ENCODE data around the gene NT5DC1.

NT5DC1 gene

GRCh38 chr6:116205281-116205680 lies 104.6 kb downstream of the NT5DC1 start (continued):
- TF ChIP-seq, protein P1, sequence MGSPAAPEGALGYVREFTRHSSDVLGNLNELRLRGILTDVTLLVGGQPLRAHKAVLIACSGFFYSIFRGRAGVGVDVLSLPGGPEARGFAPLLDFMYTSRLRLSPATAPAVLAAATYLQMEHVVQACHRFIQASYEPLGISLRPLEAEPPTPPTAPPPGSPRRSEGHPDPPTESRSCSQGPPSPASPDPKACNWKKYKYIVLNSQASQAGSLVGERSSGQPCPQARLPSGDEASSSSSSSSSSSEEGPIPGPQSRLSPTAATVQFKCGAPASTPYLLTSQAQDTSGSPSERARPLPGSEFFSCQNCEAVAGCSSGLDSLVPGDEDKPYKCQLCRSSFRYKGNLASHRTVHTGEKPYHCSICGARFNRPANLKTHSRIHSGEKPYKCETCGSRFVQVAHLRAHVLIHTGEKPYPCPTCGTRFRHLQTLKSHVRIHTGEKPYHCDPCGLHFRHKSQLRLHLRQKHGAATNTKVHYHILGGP (tag by site-specific recombination; IDR thresholded peaks at IDR 0.05), result no peak
- TF ChIP-seq ZFP37 (tag by site-specific recombination; IDR thresholded peaks at IDR 0.05) (no peak), RBAK (tag by site-specific recombination; IDR thresholded peaks at IDR 0.05) (no peak), ZNF423 (tag by site-specific recombination; IDR thresholded peaks at IDR 0.05) (no peak), ZSCAN4 (tag by site-specific recombination; IDR thresholded peaks at IDR 0.05) (no peak), ZBTB20 (tag by site-specific recombination; IDR thresholded peaks at IDR 0.05) (no peak), ZNF394 (tag by site-specific recombination; IDR thresholded peaks at IDR 0.05; ENCODE audit: borderline replicate concordance) (no peak), ZNF324 (tag by site-specific recombination; IDR thresholded peaks at IDR 0.05) (no peak), SP3 (tag by site-specific recombination; IDR thresholded peaks at IDR 0.05) (no peak), ZNF433 (tag by site-specific recombination; IDR thresholded peaks at IDR 0.05; ENCODE audit: low read depth) (no peak)

DNA sequence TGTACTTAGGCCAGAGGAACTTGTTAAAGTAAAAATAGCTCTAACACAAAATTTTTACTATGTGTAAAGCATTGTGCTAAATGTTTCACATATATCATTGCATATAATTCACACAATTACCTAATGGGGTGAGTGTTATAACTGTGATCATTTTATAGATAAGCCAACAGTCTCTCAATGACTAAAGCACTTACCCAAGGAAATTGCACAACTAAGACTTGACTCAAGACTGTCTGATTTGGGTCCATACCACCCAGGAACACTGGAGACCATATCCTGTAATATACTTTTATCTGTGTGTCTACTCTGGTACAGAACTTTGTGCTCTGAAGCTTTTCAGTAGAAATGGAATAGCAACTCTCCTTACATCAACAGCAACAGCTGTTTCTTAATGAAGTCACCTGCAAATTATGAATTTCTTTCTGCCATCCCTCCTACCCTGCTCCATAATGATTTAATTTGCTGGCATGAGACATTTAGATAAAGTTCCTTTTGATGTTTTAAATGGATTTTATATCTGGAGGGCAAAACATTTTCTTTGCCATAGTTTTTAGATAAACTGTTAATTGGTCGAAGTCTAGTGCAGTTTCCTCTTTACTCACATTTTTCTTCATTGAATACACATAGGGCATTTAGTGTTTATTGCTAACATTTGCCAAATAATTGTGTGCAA lies 105.7 kb downstream of the NT5DC1 start:
- POLR2A ChIA-PET, result no interaction called here
- no peak for TF ChIP-seq ZNF223 (tag by site-specific recombination; IDR thresholded peaks at IDR 0.05)
- no peak for TF ChIP-seq OVOL3 (tag by site-specific recombination; IDR thresholded peaks at IDR 0.05)
- TF ChIP-seq ZNF768 (tag by site-specific recombination; IDR thresholded peaks at IDR 0.05), result no peak
- no peak overlapping the region for H3K4me3 ChIP-seq (ENCODE audit: low read depth, low read length)
- CTCF ChIA-PET, result interaction anchor here (0.7 to 5.6 kb wide), 4 partner anchors 8 to 62 kb away, joined by 3 to 57 read pairs (median 4); no protein-coding TSS in a partner anchor
- no peak overlapping the region for H3K27ac ChIP-seq (ENCODE audit: extremely low read depth, low read depth, low read length)
- peaks cover 6% of the 10 kb centered on the region for H3K4me1 ChIP-seq (ENCODE audit: control insufficient read depth, insufficient read depth, low read length)
- H3K9me3 ChIP-seq (ENCODE audit: control insufficient read depth, insufficient read depth, low read depth, low read length), result no peaks in the 10 kb centered on the region
- no peaks in the 10 kb centered on the region for H3K36me3 ChIP-seq (ENCODE audit: control insufficient read depth in 2 of 2, insufficient read depth in 1 of 2, low read length in 2 of 2)

GRCh38 chr6:116208056-116208785 lies 107.6 kb downstream of the NT5DC1 start:
- H3K9me3 ChIP-seq (ENCODE audit: control insufficient read depth, insufficient read depth, low read depth, low read length), result no peaks in the 10 kb centered on the region
- no peaks in the 10 kb centered on the region for H3K36me3 ChIP-seq (ENCODE audit: control insufficient read depth in 2 of 2, insufficient read depth in 1 of 2, low read length in 2 of 2)
- no peak overlapping the region for H3K4me3 ChIP-seq (ENCODE audit: low read depth, low read length)
- H3K27ac ChIP-seq (ENCODE audit: extremely low read depth, low read depth, low read length), result no peak overlapping the region
- H3K4me1 ChIP-seq (ENCODE audit: control insufficient read depth, insufficient read depth, low read length), result peaks cover 7% of the 10 kb centered on the region
- ChIA-PET POLR2A (interaction anchor here (0.5 kb wide), 1 partner anchor 1664 kb away, joined by 3 read pairs; no protein-coding TSS in a partner anchor), CTCF (interaction anchor here (0.8 to 5.6 kb wide), 5 partner anchors 9 to 304 kb away, joined by 3 to 57 read pairs (median 4); no protein-coding TSS in a partner anchor)
- TF ChIP-seq, protein P2, sequence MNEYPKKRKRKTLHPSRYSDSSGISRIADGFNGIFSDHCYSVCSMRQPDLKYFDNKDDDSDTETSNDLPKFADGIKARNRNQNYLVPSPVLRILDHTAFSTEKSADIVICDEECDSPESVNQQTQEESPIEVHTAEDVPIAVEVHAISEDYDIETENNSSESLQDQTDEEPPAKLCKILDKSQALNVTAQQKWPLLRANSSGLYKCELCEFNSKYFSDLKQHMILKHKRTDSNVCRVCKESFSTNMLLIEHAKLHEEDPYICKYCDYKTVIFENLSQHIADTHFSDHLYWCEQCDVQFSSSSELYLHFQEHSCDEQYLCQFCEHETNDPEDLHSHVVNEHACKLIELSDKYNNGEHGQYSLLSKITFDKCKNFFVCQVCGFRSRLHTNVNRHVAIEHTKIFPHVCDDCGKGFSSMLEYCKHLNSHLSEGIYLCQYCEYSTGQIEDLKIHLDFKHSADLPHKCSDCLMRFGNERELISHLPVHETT (tag by site-specific recombination; IDR thresholded peaks at IDR 0.05), result no peak
- no peak for TF ChIP-seq KLF10 (tag by site-specific recombination; IDR thresholded peaks at IDR 0.05)
- no peak for TF ChIP-seq OSR2 (tag by site-specific recombination; IDR thresholded peaks at IDR 0.05)
- TF ChIP-seq ZNF280D (tag by site-specific recombination; IDR thresholded peaks at IDR 0.05), result no peak
- TF ChIP-seq, protein P3, sequence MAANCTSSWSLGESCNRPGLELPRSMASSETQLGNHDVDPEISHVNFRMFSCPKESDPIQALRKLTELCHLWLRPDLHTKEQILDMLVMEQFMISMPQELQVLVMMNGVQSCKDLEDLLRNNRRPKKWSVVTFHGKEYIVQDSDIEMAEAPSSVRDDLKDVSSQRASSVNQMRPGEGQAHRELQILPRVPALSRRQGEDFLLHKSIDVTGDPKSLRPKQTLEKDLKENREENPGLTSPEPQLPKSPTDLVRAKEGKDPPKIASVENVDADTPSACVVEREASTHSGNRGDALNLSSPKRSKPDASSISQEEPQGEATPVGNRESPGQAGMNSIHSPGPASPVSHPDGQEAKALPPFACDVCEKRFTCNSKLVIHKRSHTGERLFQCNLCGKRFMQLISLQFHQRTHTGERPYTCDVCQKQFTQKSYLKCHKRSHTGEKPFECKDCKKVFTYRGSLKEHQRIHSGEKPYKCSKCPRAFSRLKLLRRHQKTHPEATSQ (tag by site-specific recombination; IDR thresholded peaks at IDR 0.05), result no peak
- TF ChIP-seq ZBTB20 (tag by site-specific recombination; IDR thresholded peaks at IDR 0.05), result no peak
